IPS-20b (cell line): ENCODE data around the gene DNAH17.

ENCODE experiments used
- H3K27ac ChIP-seq: one replicate; pipeline ENCODE4 v1.5.1; 2013; ENCODE audit warnings: low read length
- H3K27me3 ChIP-seq: 2 replicates; pipeline ENCODE4 v1.6.1; 2013; ENCODE audit warnings: mild to moderate bottlenecking, low read length, inconsistent platforms; ENCODE audit not compliant: insufficient read depth
- H3K36me3 ChIP-seq: 2 replicates; pipeline ENCODE4 v1.6.1; 2013; ENCODE audit warnings: low read depth, mild to moderate bottlenecking, inconsistent platforms, low read length, moderate library complexity; ENCODE audit not compliant: insufficient read depth
- H3K4me1 ChIP-seq: 2 replicates; pipeline ENCODE4 v1.6.1; 2013; ENCODE audit warnings: mild to moderate bottlenecking, control low read depth, inconsistent platforms, low read length, moderate library complexity; ENCODE audit not compliant: insufficient read depth
- H3K4me3 ChIP-seq: 2 replicates; pipeline ENCODE4 v1.5.1; 2013; ENCODE audit warnings: mild to moderate bottlenecking, low read length, inconsistent platforms
- H3K9ac ChIP-seq: 2 replicates; pipeline ENCODE4 v1.6.1; 2013; ENCODE audit warnings: low read depth, mild to moderate bottlenecking, inconsistent platforms, low read length, moderate library complexity
- H3K9me3 ChIP-seq: 2 replicates; pipeline ENCODE4 v1.6.1; 2013; ENCODE audit warnings: mild to moderate bottlenecking, low read depth, low read length, inconsistent platforms; ENCODE audit not compliant: insufficient read depth

The DNAH17 gene, protein sequence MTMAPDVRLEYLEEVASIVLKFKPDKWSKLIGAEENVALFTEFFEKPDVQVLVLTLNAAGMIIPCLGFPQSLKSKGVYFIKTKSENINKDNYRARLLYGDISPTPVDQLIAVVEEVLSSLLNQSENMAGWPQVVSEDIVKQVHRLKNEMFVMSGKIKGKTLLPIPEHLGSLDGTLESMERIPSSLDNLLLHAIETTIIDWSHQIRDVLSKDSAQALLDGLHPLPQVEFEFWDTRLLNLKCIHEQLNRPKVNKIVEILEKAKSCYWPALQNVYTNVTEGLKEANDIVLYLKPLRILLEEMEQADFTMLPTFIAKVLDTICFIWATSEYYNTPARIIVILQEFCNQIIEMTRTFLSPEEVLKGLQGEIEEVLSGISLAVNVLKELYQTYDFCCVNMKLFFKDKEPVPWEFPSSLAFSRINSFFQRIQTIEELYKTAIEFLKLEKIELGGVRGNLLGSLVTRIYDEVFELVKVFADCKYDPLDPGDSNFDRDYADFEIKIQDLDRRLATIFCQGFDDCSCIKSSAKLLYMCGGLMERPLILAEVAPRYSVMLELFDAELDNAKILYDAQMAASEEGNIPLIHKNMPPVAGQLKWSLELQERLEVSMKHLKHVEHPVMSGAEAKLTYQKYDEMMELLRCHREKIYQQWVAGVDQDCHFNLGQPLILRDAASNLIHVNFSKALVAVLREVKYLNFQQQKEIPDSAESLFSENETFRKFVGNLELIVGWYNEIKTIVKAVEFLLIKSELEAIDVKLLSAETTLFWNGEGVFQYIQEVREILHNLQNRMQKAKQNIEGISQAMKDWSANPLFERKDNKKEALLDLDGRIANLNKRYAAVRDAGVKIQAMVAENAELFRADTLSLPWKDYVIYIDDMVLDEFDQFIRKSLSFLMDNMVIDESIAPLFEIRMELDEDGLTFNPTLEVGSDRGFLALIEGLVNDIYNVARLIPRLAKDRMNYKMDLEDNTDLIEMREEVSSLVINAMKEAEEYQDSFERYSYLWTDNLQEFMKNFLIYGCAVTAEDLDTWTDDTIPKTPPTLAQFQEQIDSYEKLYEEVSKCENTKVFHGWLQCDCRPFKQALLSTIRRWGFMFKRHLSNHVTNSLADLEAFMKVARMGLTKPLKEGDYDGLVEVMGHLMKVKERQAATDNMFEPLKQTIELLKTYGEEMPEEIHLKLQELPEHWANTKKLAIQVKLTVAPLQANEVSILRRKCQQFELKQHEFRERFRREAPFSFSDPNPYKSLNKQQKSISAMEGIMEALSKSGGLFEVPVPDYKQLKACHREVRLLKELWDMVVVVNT (N-terminal part only)

DNA sequence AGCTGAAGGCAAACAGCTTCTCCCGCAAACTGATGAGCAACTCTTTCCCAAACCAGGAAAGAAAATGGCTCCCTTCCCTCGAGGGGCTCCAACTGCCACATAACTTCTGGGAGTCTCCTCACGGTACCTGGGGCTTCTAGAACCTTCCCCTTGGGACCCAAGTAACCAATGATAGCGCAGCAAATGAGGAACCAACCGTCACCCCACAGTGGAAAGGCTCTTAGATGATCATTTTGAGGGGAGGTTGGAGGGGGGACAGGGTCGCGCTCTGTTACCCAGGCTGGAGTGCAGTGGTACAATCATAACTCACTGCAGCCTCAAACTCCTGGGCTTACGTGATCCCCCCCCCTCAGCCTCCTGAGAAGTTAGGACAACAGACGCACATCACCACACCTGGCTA, at the start of gene DNAH17:
TSS of gene DNAH17 (minus strand) at position 101 of the 400 bp plus-strand sequence. CDS start 2,339 bp downstream, outside the sequence.
- Histone ChIP-seq H3K9me3 (no peaks in the 10 kb centered on the region), H3K4me1 (peaks cover 6% of the 10 kb centered on the region; the same call in 1 of the 2 replicates), H3K27me3 (peaks cover 6% of the 10 kb centered on the region), H3K27ac (no peak within 1 kb of the TSS), H3K9ac (no peak within 1 kb of the TSS), H3K4me3 (no peak within 1 kb of the TSS), H3K36me3 (no peaks in the 10 kb centered on the region)

DNA sequence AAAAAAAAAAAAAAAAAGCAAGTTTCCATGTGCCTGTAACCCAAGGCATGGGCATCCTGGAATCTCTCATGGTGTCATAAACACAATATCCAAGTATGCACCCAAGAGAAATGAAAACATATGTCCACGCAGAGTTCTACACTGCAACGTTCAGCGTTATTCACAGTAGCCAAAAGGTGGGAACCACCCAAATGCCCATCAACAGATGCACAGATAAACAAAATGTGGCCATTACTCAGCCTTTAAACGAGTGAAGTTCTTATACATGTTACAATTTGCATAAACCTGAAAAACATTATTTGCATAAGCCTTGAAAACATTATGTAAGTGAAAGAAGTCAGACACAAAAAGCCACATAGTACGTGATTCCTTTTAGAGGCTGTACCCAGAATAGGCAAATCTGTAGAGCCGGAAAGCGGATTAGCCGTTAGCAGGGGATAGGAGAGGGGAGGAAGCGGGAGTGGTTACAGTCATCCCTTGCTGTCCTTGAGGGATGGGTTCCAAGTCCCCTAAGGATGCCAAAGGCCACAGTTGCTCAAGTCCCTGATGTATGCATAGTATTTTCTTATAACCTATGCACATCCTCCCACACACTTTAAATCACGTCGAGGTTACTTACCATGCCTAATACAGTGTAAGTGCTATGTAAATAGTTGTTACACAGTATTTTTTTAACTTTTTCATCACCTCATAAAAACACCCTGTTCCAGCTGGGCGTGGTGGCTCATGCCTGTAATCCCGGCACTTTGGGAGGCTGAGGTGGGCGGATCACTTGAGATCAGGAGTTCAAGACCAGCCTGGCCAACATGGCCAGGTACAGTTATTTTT, 47.3 kb upstream of the DNAH17 start:
- H3K27me3 ChIP-seq: no peaks in the 10 kb centered on the region
- H3K9me3 ChIP-seq: no peaks in the 10 kb centered on the region
- H3K4me3 ChIP-seq: no peak overlapping the region
- no peaks in the 10 kb centered on the region for H3K36me3 ChIP-seq
- no peak overlapping the region for H3K9ac ChIP-seq
- no peaks in the 10 kb centered on the region for H3K4me1 ChIP-seq
- H3K27ac ChIP-seq: no peak overlapping the region

DNA sequence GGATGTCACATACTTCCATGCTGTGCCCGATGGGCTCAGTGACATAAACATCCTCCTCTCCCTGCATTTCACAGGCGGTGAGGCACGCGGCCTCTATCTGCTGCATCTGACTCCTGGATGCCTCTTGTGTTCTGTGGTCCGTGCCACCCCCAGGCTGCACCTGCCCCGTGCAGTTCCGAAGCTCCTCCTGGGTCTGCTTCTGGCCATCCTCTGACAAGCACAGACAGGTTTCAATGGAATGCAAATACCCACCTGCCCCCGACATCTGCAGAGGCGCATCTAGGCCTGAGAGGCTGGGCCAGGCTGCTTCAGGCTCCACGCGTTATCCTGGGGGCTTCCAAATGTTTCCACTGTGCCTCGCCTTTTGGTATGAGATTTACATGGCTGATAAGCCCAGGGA, 46.3 kb upstream of the DNAH17 start:
- Histone ChIP-seq H3K4me3 (no peak overlapping the region), H3K27me3 (no peaks in the 10 kb centered on the region), H3K9ac (no peak overlapping the region), H3K36me3 (no peaks in the 10 kb centered on the region), H3K4me1 (no peaks in the 10 kb centered on the region), H3K9me3 (no peaks in the 10 kb centered on the region), H3K27ac (no peak overlapping the region)

DNA sequence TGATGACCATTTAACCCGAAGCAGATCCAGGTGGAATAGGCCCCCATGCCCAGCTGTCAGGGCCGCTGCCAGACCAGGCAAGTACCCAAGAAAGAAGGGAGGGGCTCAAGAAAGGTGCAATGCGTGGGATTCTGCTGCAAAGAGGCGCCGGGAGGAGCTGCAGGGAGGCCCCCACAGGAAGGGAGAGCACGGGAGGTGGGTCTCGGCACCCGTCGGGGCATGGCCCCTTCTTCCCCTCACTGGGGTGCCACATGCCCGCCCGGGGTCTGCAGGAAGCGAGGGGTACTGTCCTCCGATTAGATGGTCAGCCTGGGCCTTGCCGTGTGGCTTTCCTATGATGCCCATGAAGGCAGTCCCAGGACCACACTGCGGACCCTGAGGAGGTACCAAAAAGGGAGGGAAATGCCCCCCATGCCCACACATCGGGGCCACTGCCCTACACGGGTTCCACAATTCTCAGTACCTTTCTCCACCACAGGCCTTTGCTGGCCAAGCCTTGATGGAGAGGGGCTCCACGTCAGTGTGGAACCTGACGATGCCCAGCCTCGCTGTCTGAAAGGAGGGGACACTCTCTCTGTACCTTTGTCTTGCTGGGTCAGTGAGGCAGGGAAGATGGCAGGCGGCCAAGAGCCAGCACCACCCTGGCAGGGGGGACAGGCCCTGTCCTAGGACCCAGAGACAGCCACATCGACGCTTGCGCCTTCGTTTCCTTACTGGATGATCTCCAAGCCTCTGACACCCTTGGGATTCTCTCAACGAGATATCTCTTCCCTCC, 45.5 kb upstream of the DNAH17 start:
- Histone ChIP-seq H3K9ac (no peak overlapping the region), H3K27me3 (no peaks in the 10 kb centered on the region), H3K4me3 (no peak overlapping the region), H3K4me1 (no peaks in the 10 kb centered on the region), H3K27ac (no peak overlapping the region), H3K9me3 (no peaks in the 10 kb centered on the region), H3K36me3 (no peaks in the 10 kb centered on the region)

DNA sequence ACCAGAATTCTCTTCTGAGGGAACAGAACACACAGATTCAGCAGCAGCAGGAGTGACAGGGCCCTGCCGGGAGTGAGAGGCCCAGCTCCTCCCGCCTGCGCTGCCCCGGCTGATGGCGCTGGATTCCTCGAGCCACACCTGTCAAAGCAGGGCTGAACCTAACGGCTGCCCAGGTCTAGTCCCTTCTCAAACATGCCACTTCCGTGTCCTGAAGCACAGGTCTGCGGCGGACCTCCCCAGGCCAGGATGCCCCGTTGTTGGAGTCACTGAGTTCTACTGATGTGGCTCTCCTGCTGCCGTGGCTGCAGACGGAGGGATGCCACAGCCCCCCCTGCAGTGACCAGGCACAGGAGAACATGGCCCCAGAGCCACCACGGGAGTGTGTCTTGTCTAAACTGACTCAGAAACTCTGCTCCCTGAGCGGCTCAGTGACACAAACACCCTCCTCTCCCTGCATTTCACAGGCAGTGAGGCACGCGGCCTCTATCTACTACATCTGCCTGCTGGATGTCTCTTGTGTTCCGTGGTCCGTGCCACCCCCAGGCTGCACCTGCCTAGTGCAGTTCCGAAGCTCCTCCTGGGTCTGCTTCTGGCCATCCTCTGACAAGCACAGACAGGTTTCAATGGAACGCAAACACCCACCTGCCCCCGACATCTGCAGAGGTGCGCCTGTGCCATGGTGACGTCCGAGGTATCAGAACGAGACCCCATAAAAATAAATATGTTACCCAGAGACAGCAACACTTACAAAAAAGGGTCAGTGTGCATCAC, 44.7 kb upstream of the DNAH17 start:
- Histone ChIP-seq H3K27ac (no peak overlapping the region), H3K9me3 (no peaks in the 10 kb centered on the region), H3K4me1 (no peaks in the 10 kb centered on the region), H3K27me3 (no peaks in the 10 kb centered on the region), H3K36me3 (no peaks in the 10 kb centered on the region), H3K9ac (no peak overlapping the region), H3K4me3 (no peak overlapping the region)

DNA sequence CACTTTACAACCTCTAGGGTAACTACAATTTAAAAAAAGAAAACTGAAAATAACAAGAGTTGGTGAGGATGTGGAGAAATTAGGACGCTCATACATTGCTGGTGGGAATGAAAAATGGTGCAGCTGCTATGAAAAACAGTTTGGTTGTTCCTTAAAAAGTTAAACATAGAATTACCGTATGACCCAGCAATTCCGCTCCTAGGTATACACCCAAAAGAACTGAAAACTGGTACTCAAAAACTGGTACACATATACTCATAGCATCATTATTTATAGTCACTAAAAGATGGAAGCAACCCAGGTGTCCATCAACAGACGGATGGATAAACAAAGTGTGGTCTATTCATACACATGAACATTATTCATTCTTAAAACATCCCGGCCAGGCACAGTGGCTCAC, 42.9 kb upstream of the DNAH17 start:
- Histone ChIP-seq H3K4me1 (no peaks in the 10 kb centered on the region), H3K27me3 (no peaks in the 10 kb centered on the region), H3K9ac (no peak overlapping the region), H3K9me3 (no peaks in the 10 kb centered on the region), H3K4me3 (no peak overlapping the region), H3K36me3 (no peaks in the 10 kb centered on the region), H3K27ac (no peak overlapping the region)

DNA sequence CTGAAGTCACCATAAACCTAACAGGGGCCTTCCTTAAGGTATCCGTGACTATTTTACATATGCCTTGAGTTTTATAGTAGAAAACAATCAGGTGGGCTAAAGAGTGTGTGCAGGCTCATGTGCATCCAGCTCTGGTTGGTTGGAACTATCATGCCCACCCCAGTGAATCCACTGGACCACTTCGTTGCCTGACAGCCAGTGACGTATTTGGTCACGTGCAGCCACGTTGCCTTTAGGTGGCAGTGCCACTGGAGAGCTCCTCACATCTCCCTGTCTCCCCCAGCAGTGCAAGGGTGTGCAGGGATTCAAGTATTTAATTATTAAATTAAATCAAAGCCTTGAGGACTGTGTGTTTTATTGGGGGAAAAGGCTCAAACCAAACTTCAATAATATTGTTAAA, 42.1 kb upstream of the DNAH17 start:
- Histone ChIP-seq H3K27ac (no peak overlapping the region), H3K4me3 (no peak overlapping the region), H3K9me3 (no peaks in the 10 kb centered on the region), H3K4me1 (no peaks in the 10 kb centered on the region), H3K36me3 (no peaks in the 10 kb centered on the region), H3K9ac (no peak overlapping the region), H3K27me3 (no peaks in the 10 kb centered on the region)

DNA sequence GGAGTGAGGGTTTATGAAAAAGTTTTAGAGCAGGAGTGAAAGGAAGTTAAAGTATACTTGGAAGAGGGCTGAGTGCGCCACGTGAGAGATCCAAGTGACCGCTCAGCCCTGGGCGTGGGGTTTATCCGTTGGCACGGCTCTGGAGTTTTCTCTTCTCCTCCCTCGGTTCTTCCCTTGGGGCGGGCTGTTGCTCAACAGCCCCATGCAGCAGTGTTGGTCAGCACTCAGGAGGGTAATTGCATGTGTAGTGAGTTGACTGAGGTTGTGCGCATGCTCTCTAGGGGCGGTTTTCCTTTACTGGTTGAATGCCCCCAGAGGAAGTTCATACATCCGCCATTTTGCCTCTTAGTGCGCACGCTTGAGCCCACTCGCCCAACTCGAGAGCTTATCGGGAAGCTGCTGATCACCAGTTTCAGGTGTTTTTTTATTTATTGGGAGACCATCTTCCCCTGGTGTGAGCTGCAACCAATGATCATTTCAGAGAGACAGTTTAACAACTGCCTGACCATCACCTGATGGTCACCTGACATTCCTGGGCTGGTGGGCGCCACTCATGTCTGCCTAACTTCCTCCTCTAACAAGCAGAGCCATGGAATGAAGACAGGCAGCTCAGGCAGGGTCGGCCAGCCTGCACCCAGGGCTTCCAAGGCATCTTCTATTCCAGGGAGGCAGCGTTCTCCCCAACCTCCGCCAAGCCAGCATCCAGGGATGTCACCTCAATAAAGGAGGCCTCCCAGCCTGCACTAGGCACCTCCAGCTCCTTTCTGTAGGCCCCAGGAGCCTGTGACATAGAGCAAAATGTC, 41.3 kb upstream of the DNAH17 start:
- Histone ChIP-seq H3K36me3 (no peaks in the 10 kb centered on the region), H3K4me1 (no peaks in the 10 kb centered on the region), H3K27me3 (no peaks in the 10 kb centered on the region), H3K9ac (no peak overlapping the region), H3K27ac (no peak overlapping the region), H3K4me3 (no peak overlapping the region), H3K9me3 (no peaks in the 10 kb centered on the region)

DNA sequence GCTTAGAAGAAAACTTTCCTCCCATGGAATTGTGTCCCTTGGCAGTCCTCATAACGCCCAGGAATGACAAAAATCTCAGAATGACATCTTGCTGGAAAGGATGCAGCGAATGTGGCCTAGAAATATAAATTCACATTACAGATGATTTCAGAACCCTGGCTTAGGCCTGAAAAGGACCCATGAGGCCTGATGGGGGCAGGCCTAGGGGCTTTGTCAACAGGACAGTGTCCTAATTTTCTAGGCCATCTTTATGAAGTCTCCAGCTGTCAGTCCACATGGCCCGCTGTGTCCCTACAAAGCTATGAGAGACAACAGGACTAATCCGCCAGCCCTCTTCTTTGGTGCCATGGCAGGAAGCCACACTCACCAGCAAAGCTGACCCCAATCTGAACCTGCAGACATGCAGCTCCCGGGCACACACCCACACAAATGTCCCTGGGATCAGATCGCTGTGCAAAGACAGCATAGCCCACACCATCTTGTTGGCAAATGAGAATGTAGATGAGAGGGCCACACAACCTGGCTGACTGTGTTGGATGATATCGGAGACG, 40.4 kb upstream of the DNAH17 start:
- no peak overlapping the region for H3K4me3 ChIP-seq
- 0 out of 2 replicates have a peak, but pooled peaks cover under 1% of the 10 kb centered on the region for H3K27me3 ChIP-seq
- H3K9ac ChIP-seq: no peak overlapping the region
- H3K4me1 ChIP-seq: no peaks in the 10 kb centered on the region
- no peaks in the 10 kb centered on the region for H3K9me3 ChIP-seq
- H3K36me3 ChIP-seq: no peaks in the 10 kb centered on the region
- H3K27ac ChIP-seq: no peak overlapping the region
